Thyroid gland (tissue), 4 donors: ENCODE measurements around the gene MORC1. TPM values are rescaled to one million over a fixed set of nuclear protein-coding genes. Genes with fewer than 3 reads are reported as not detected.
A peak's percentile ranks its signal among the peaks of the same experiment; 100 is the strongest.

ENCODE experiments used
- DNase-seq, 2 donors: peaks; one replicate each; pipeline ENCODE4 v3.0.0-alpha.2; 2019
- H3K27ac ChIP-seq, 3 donors: fragments of 200-600 bp; sonication (generic); 1 replicate in 2 of 3; 2 replicates in 1 of 3; pipeline ENCODE4 v1.5.1; 2016 to 2019; ENCODE audit warnings: mild to moderate bottlenecking in 1 of 3, moderate library complexity in 1 of 3
- H3K27me3 ChIP-seq: fragments of 200-600 bp; sonication (generic); one replicate; pipeline ENCODE4 v1.5.1; 2019
- H3K36me3 ChIP-seq, 2 donors: fragments of 200-600 bp; sonication (generic); one replicate each; pipeline ENCODE4 v1.5.1; 2016 to 2019
- H3K4me1 ChIP-seq, 2 donors: fragments of 200-600 bp; sonication (generic); one replicate each; pipeline ENCODE4 v1.5.1; 2017 to 2019
- H3K4me3 ChIP-seq, 3 donors: fragments of 200-600 bp; sonication (generic); replicated peaks in 1 of 3; 1 replicate in 2 of 3; 2 replicates in 1 of 3; pipeline ENCODE4 v1.5.1; 2016; ENCODE audit warnings: mild to moderate bottlenecking in 1 of 3
- H3K9me3 ChIP-seq: fragments of 200-600 bp; sonication (generic); one replicate; pipeline ENCODE4 v1.5.1; 2017
- POLR2A ChIP-seq, 2 donors: fragments of 450-650 bp; IDR thresholded peaks; one replicate each; pipeline ENCODE4 v1.6.1; 2017; ENCODE audit warnings: antibody characterized with exemption in 2 of 2, mild to moderate bottlenecking in 2 of 2, moderate library complexity in 1 of 2
- WGBS, 2 donors: methylation state at CpG; one replicate each; pipeline ENCODE4 v1.1.5; 2017; 5-methylcytosine and 5-hydroxymethylcytosine counted together
- intact Hi-C: fragments of 100-400 bp; cut with DNase I; formaldehyde crosslinking; loops from one replicate; pipeline ENCODE4 v1.15.1; 2023
- small RNA-seq: library from RNA; depleted of rRNA; stranded (forward); fragments of <200 nt; gene quantifications from one replicate; pipeline ENCODE3, GENCODE V24; 2016
- total RNA-seq, 4 donors: library from RNA; depleted of rRNA; stranded (reverse); fragments of >200 nt; gene quantifications; one replicate each; pipeline ENCODE4 v1.2.3, GENCODE V29; 2016
- TF ChIP-seq, protein P1 (sequence below), 6 experiments: fragments of 200-600 bp in 3 of 6; fragments of 450-650 bp in 3 of 6; sonication (generic) in 3 of 6; IDR thresholded peaks; one replicate each; pipeline ENCODE4 v1.5.1; 2016 to 2019; ENCODE audit warnings: antibody characterized with exemption in 6 of 6, mild to moderate bottlenecking in 2 of 6, inconsistent platforms in 1 of 6, moderate library complexity in 1 of 6

Gene MORC1
- total RNA-seq, 4 donors from 2014 or later, result 0.13 TPM; not detected in 3

DNA sequence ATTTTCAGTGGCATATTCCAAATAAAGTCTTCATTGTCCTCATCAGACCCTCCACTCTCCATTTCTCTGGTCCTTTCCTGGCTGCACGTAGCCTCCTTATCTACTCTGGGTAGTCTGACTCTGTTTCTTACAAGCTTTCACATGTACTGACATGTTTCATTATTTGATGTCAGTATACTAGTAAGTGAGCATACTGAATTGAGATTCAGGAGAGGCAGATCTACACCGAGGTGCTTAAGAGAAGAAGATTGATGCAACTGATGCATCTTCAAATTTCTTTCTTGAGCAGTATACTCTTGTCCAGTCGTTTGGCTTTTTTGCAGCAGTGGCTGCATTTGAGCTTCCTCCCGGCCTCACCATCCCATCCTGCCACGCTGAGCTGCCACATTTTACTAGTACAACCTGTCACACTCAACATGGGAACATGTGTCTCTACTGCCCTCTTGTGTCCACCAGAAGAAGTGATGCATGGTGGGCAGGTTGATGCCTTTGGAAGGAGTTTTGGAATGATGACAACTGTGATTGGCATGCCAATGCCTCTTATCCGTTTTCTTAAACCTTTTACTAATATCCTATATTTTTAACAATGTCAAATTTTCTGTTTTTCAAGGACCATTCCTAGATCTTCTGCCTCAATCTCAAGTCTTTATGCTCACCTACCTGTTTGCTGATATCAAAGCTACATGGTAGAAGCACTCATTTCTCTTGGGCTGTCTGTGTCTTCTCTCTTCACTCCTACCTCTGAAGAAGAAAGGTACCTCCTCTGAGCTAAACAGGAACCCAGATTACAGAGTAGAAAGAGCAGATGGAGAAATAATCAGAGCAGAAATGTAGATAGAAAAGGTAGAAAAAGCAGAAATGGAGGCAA is 202.9 kb downstream of the MORC1 start:
- DNase-seq, result peak; percentile 61 to 67
- H3K4me3 ChIP-seq, result no peak overlapping the region
- H3K27ac ChIP-seq, result no peak overlapping the region
- H3K27me3 ChIP-seq, result no peaks in the 10 kb centered on the region
- 28 to 30% methylated on average over 6 of the region's 6 CpGs for WGBS, 2 donors
- TF ChIP-seq, protein P1, sequence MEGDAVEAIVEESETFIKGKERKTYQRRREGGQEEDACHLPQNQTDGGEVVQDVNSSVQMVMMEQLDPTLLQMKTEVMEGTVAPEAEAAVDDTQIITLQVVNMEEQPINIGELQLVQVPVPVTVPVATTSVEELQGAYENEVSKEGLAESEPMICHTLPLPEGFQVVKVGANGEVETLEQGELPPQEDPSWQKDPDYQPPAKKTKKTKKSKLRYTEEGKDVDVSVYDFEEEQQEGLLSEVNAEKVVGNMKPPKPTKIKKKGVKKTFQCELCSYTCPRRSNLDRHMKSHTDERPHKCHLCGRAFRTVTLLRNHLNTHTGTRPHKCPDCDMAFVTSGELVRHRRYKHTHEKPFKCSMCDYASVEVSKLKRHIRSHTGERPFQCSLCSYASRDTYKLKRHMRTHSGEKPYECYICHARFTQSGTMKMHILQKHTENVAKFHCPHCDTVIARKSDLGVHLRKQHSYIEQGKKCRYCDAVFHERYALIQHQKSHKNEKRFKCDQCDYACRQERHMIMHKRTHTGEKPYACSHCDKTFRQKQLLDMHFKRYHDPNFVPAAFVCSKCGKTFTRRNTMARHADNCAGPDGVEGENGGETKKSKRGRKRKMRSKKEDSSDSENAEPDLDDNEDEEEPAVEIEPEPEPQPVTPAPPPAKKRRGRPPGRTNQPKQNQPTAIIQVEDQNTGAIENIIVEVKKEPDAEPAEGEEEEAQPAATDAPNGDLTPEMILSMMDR (IDR thresholded peaks at IDR 0.05), result peak; percentile 57 to 91 (median 82)
- no peak for TF ChIP-seq POLR2A (IDR thresholded peaks at IDR 0.05)
- H3K9me3 ChIP-seq, result no peaks in the 10 kb centered on the region
- H3K4me1 ChIP-seq, result no peaks in the 10 kb centered on the region
- no peaks in the 10 kb centered on the region for H3K36me3 ChIP-seq
- intact Hi-C loops, result no loop called here

DNA sequence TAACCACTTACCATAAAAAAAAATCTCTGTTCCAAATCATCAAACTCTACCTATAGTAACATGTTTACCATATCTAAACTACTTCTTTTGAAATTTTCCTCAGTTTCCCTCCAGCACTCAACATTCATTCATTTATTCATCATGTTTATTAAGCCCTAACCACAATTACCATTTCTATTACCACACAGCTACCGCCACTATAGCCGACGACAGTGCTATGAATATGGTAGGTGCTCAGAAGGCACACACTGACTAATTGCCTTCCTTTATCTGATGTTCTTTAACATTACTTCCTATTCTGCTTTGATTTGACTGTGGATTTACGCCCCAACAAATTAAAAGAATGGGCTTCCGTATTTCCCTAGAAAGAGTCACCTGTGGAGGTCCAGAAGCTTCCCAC is 208.1 kb downstream of the MORC1 start:
- WGBS, 2 donors, result 93 to 96% methylated on average over 5 of the region's 5 CpGs
- Histone ChIP-seq H3K27ac (no peak overlapping the region), H3K9me3 (no peaks in the 10 kb centered on the region), H3K4me1 (no peaks in the 10 kb centered on the region), H3K27me3 (no peaks in the 10 kb centered on the region), H3K36me3 (no peaks in the 10 kb centered on the region), H3K4me3 (no peak overlapping the region)
- TF ChIP-seq, protein P1 (IDR thresholded peaks at IDR 0.05), result no peak
- TF ChIP-seq POLR2A (IDR thresholded peaks at IDR 0.05), result no peak
- intact Hi-C loops, result no loop called here
- no peak for DNase-seq

Small RNA genes within 50 kb of the gene (small RNA-seq; reads per million reads assigned to genes)
- not detected for gene RF00012

Other genes with a start within 250 kb of the MORC1 start
- gene GUCA1C, start 164.3 kb downstream of the MORC1 start, total RNA-seq, result not detected
- not detected for gene C3orf85, start 18.6 kb upstream of the MORC1 start, total RNA-seq
- gene DPPA2, start 198.4 kb upstream of the MORC1 start, total RNA-seq, result not detected
- not detected for gene DPPA4, start 219.4 kb upstream of the MORC1 start, total RNA-seq